ENCODE measurements around the gene CCR8.
"Not testable (repeated sequence)": the region's sequence is repeated elsewhere in the genome, so short reads cannot be mapped to it uniquely, and the experiment has no call there.

CCR8 gene

GRCh38 chr3:39351134-39351533 lies 21.6 kb downstream of the CCR8 start:
- DNase-seq = not testable (repeated sequence)

GRCh38 chr3:39353168-39353927 lies 23.8 kb downstream of the CCR8 start:
- not testable (repeated sequence) for DNase-seq

- DNase-seq = no peak
These were observed 28.8 kb downstream of the CCR8 start for GRCh38 chr3:39358333-39358732.

- DNase-seq = no peak
These were observed 31.9 kb downstream of the CCR8 start for GRCh38 chr3:39361252-39361927.

- DNase-seq = no peak
These were observed 32.7 kb downstream of the CCR8 start for GRCh38 chr3:39362192-39362591.

- no peak for DNase-seq
These were observed 33.3 kb downstream of the CCR8 start for GRCh38 chr3:39362812-39363211.

GRCh38 chr3:39370450-39370849 lies 40.9 kb downstream of the CCR8 start:
- DNase-seq = not testable (repeated sequence)

GRCh38 chr3:39372833-39373232 lies 43.3 kb downstream of the CCR8 start:
- no peak for DNase-seq

- DNase-seq = no peak
These were observed 47.6 kb downstream of the CCR8 start for GRCh38 chr3:39376959-39377634.

- DNase-seq = peak; percentile 45
These were observed 48.6 kb downstream of the CCR8 start for GRCh38 chr3:39378088-39378487.

- DNase-seq = no peak
These were observed 49.7 kb downstream of the CCR8 start for GRCh38 chr3:39378957-39379777.

- no peak for DNase-seq
These were observed 50.3 kb downstream of the CCR8 start for GRCh38 chr3:39379778-39380155.

- DNase-seq = no peak
These were observed 51.9 kb downstream of the CCR8 start for GRCh38 chr3:39381432-39381831.
